ENCODE data around the gene KIF18B.

- TF ChIP-seq CTCF (IDR thresholded peaks at IDR 0.05) (no peak), POLR2A (IDR thresholded peaks at IDR 0.05) (no peak)
These were observed 31.5 kb downstream of the KIF18B start for GRCh38 chr17:44915862-44916780.

Measured in heart left ventricle (tissue), 13 donors.